Endothelial cell of umbilical vein (primary cell): Measurements from ENCODE around the gene FRMD4A.

Source experiments
- FOS ChIP-seq: IDR thresholded peaks from 2 replicates; pipeline ENCODE4 v1.6.1; 2011; ENCODE audit warnings: mild to moderate bottlenecking, low read length, moderate library complexity, borderline replicate concordance; ENCODE audit not compliant: insufficient read depth
- MYC ChIP-seq: IDR thresholded peaks from one replicate; pipeline ENCODE4 v1.6.1; 2011; ENCODE audit warnings: mild to moderate bottlenecking, low read depth, low read length
- POLR2A ChIP-seq: IDR thresholded peaks from 2 replicates; pipeline ENCODE4 v1.6.1; 2012; ENCODE audit warnings: low read depth, mild to moderate bottlenecking, control low read depth, low read length
- POLR2AphosphoS5 ChIP-seq: IDR thresholded peaks from 2 replicates; pipeline ENCODE4 v1.6.1; 2012; ENCODE audit warnings: low read depth, mild to moderate bottlenecking, control low read depth, low read length, moderate library complexity; ENCODE audit not compliant: insufficient read depth
- TF ChIP-seq, protein P1 (sequence below), 2 donors: IDR thresholded peaks; 1 replicate in 1 of 2; 2 replicates in 1 of 2; pipeline ENCODE4 v1.5.1; 2011; ENCODE audit warnings: low read length in 2 of 2, mild to moderate bottlenecking in 2 of 2, moderate library complexity in 2 of 2, control low read depth in 1 of 2, inconsistent platforms in 1 of 2, low read depth in 1 of 2; ENCODE audit not compliant: insufficient read depth in 1 of 2; ENCODE audit errors: extremely low read depth in 1 of 2
- TF ChIP-seq, protein P2 (sequence below): IDR thresholded peaks from 2 replicates; pipeline ENCODE4 v1.6.1; 2011; ENCODE audit not compliant: insufficient read depth, insufficient read length

DNA sequence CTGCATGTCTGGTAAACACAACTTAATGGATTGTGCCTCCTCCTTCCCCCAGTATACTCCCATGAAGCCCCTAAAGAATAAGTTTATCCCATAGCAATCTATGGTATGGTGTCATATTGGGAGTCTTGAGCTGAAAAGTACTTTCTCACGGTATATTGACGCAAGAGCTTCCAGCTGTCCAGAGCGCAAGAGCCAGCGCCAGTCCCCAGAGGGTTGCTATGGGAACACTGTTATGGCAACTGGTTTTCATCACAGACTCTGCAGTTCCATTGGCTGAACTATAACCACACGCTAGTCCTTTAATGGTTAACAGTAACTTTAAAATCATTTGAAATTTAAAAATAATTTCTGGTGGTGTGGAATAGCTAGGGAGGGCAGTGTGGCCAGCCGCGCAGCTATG is 697.0 kb downstream of the FRMD4A start:
- TF ChIP-seq, protein P1, sequence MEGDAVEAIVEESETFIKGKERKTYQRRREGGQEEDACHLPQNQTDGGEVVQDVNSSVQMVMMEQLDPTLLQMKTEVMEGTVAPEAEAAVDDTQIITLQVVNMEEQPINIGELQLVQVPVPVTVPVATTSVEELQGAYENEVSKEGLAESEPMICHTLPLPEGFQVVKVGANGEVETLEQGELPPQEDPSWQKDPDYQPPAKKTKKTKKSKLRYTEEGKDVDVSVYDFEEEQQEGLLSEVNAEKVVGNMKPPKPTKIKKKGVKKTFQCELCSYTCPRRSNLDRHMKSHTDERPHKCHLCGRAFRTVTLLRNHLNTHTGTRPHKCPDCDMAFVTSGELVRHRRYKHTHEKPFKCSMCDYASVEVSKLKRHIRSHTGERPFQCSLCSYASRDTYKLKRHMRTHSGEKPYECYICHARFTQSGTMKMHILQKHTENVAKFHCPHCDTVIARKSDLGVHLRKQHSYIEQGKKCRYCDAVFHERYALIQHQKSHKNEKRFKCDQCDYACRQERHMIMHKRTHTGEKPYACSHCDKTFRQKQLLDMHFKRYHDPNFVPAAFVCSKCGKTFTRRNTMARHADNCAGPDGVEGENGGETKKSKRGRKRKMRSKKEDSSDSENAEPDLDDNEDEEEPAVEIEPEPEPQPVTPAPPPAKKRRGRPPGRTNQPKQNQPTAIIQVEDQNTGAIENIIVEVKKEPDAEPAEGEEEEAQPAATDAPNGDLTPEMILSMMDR (IDR thresholded peaks at IDR 0.05; ENCODE audit: extremely low read depth in 1 of 2, insufficient read depth in 1 of 2, low read depth in 1 of 2, low read length in 2 of 2) = no peak
- TF ChIP-seq MYC (no peak), POLR2AphosphoS5 (no peak), FOS (no peak), POLR2A (no peak)
- TF ChIP-seq, protein P2, sequence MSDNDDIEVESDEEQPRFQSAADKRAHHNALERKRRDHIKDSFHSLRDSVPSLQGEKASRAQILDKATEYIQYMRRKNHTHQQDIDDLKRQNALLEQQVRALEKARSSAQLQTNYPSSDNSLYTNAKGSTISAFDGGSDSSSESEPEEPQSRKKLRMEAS = no peak
